ENCODE measurements around the gene CCL21. TPM values are rescaled to one million over a fixed set of nuclear protein-coding genes. Genes with fewer than 3 reads are reported as not detected.

CCL21 gene
- total and polyA plus RNA-seq, 2 of the 13 experiments (the other 11 are each of a cell fraction or from before 2014, with no cell fraction given) = not detected

DNA sequence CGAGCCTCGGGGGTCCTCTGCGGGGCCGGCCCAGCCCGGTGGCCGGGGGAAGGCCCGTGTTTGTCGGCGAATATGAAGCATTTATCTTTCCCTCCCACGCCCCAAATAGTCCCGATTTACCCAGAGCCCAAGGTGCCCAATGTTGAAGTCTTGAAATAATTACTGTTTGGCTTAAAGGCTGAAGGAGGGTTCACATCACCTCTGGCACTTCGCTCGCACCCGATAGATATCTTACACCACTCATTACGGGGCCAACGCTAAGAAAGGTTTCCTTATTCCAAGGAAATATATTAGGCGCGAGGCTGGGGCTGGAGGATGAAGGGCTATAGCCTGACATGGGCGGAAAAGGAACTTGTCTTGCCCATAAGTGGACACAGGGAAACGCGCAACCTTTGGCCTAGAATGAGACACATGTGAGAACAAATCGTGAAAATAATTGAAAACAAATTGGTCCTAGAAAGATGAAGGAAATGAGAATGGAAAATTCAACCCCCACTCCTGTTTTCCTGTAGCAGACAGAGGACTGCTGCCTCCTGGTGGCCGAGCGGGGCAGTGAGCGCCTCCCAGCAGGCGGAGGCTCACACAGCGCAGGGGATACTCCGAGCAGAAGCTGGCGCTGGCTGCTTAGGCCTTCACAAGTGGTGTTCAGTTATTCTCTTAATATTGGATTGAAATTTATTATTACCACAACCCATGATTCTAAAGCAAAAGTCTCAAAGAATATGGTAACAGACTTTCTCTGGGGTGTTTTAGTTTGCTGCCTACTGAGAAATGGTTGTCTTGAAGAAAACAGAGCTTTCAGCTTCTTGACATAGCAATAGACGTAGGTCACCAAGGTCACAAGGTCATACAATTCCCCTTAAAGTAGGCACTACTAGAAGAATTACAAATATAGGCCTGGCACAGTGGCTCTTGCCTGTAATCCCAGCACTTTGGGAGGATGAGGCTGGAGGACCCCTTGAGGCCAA, 7.9 kb downstream of the CCL21 start (continued):
- TF ChIP-seq, protein P1, sequence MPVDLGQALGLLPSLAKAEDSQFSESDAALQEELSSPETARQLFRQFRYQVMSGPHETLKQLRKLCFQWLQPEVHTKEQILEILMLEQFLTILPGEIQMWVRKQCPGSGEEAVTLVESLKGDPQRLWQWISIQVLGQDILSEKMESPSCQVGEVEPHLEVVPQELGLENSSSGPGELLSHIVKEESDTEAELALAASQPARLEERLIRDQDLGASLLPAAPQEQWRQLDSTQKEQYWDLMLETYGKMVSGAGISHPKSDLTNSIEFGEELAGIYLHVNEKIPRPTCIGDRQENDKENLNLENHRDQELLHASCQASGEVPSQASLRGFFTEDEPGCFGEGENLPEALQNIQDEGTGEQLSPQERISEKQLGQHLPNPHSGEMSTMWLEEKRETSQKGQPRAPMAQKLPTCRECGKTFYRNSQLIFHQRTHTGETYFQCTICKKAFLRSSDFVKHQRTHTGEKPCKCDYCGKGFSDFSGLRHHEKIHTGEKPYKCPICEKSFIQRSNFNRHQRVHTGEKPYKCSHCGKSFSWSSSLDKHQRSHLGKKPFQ (CRISPR knock-in tag; IDR thresholded peaks at IDR 0.05; ENCODE audit: insufficient replicate concordance) = no peak
- no peak for TF ChIP-seq SETDB1 (CRISPR knock-in tag; IDR thresholded peaks at IDR 0.05; ENCODE audit: borderline replicate concordance)

DNA sequence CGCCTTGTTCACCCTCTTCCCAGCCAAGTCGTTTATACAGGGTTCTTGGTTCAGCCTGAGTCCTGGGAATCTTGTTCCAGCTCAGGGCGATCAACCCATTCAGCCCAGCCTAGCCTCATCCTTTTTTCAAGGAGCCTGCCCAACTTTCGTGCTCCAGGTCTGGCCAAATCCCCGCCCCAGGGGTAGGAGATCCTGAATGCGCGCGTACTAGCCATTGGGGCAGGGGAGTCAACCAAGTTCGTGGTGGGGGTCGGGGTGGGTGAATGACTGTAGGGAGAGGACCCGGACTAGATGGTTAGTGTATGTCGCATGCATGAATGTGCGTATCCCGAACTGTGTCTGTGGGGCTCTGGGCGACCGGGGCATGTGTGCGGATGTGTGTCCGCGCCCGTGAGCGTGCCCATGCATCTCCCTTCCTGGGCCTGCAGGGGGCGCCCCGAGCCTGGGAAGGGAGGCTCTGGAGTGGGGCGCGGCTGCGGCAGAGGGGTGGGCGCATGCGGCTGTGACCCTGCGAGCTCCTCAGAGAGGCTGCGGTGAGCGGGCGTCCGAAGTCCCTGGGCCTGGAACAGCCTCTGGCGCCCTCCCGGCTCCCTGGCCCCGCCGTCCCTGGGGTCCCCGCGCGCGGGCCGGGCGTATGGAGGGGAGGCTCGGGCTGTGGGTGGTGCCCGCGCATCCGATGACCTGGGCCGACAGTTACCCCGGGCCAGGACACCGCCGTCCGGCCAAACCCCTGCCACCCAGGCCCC, 8.7 kb downstream of the CCL21 start:
- no TSS peak for BruUV-seq (replicated peaks)
- H3K4me3 ChIP-seq (replicated peaks in 1 of 3; ENCODE audit: insufficient read depth in 1 of 3, low read depth in 2 of 3, low read length in 3 of 3) = peak overlapping the region; percentile 52 to 72 (median 58); a peak in 5 of 6 replicates
- peak overlapping the region; percentile 98 for H3K4me2 ChIP-seq (ENCODE audit: low read depth, low read length)
- WGBS (ENCODE audit: low lambda C conversion rate) = 29% methylated on average over 21 of the region's 52 CpGs
- ChIA-PET CTCF (ENCODE audit: low intra/inter-chr PET ratio, low total read pairs) (interaction anchor here (0.8 to 4.9 kb wide), 4 partner anchors 25 to 55 kb away, joined by 3 to 178 read pairs (median 13); partner anchors contain the start of gene GALT), POLR2A (interaction anchor here (0.7 to 1.8 kb wide), 2 partner anchors 36 to 55 kb away, joined by 3 to 6 read pairs; partner anchors contain the start of gene GALT)
- no peak overlapping the region; the same call in 1 of the 2 replicates for H3K9ac ChIP-seq (ENCODE audit: insufficient read depth, low read depth, low read length)
- peaks cover 5 to 18% of the 10 kb centered on the region in 2 experiments; a peak in 4 of 5 replicates for H3K27me3 ChIP-seq (ENCODE audit: control insufficient read depth in 1 of 2, insufficient read depth in 2 of 2, low read length in 2 of 2)
- H3K9me3 ChIP-seq (ENCODE audit: low read length) = no peaks in the 10 kb centered on the region
- DNase-seq (ENCODE audit: low spot score) = peak; percentile 36
- intact Hi-C loops (cut with micrococcal nuclease; ENCODE audit: unreplicated experiment) (no loop called here), in situ Hi-C loops (cut with HindIII; ENCODE audit: extremely low pct_ligation_motif_present, low pct_unique_long_range_greater_than_20kb) (no loop called here)
- H3K79me2 ChIP-seq (ENCODE audit: insufficient read depth, low read length) = no peaks in the 10 kb centered on the region
- ATAC-seq = peak; percentile 93
- no peaks in the 10 kb centered on the region for H4K20me1 ChIP-seq (ENCODE audit: insufficient read depth, low read length)
- peaks cover 10% of the 10 kb centered on the region; the same call in 1 of the 2 replicates for H3K4me1 ChIP-seq (ENCODE audit: insufficient read depth, low read length)
- H2AFZ ChIP-seq (ENCODE audit: low read length) = peak overlapping the region; percentile 70
- H3K36me3 ChIP-seq (replicated peaks in 1 of 2; ENCODE audit: control insufficient read depth in 1 of 2, insufficient read depth in 2 of 2, low read length in 2 of 2) = no peaks in the 10 kb centered on the region
- H3K27ac ChIP-seq (ENCODE audit: extremely low read length, insufficient read depth, low read length) = no peak overlapping the region
- no peak for FAIRE-seq
- TF ChIP-seq ZNF777 (CRISPR knock-in tag; IDR thresholded peaks at IDR 0.05) (no peak), MNT (IDR thresholded peaks at IDR 0.05) (no peak), HHEX (CRISPR knock-in tag; IDR thresholded peaks at IDR 0.05) (no peak), XRCC5 (optimal IDR thresholded peaks at IDR 0.05; ENCODE audit: low read length) (peak; percentile 75), ZBTB4 (CRISPR knock-in tag; IDR thresholded peaks at IDR 0.05; ENCODE audit: borderline replicate concordance) (0 out of 2 replicates have a peak, but pooled peaks have one; percentile 29)
